IgD-negative memory B cell (primary cell): ENCODE measurements around the gene SND1. TPM values are rescaled to one million over a fixed set of nuclear protein-coding genes. Genes with fewer than 3 reads are reported as not detected.

Source experiments
- H3K27ac Mint-ChIP-seq, 3 donors: one replicate each; pipeline ENCODE4 v1.8.0; 2020 to 2022; ENCODE audit warnings: mild to moderate bottlenecking in 3 of 3, mixed read lengths in 3 of 3, moderate library complexity in 1 of 3
- H3K27me3 Mint-ChIP-seq: one replicate; pipeline ENCODE4 v1.8.0; 2021; ENCODE audit warnings: mixed read lengths
- H3K36me3 Mint-ChIP-seq: one replicate; pipeline ENCODE4 v1.8.0; 2020; ENCODE audit warnings: mild to moderate bottlenecking, mixed read lengths
- H3K4me1 Mint-ChIP-seq, 3 donors: one replicate each; pipeline ENCODE4 v1.8.0; 2020 to 2022; ENCODE audit warnings: mixed read lengths in 3 of 3, mild to moderate bottlenecking in 1 of 3
- H3K4me3 Mint-ChIP-seq, 4 donors: one replicate each; pipeline ENCODE4 v1.8.0; 2020 to 2022; ENCODE audit warnings: mild to moderate bottlenecking in 4 of 4, mixed read lengths in 4 of 4, moderate library complexity in 3 of 4
- H3K9me3 Mint-ChIP-seq, 3 donors: one replicate each; pipeline ENCODE4 v1.8.0; 2020 to 2021; ENCODE audit warnings: mixed read lengths in 3 of 3, mild to moderate bottlenecking in 1 of 3
- polyA plus RNA-seq: library from polyadenylated mRNA; unstranded; fragments of 300-500 nt; fragmentation: Illumina TruSeq; gene quantifications from one replicate; pipeline ENCODE4 v1.2.3, GENCODE V29; 2021

The SND1 gene
- polyA plus RNA-seq, 1 donor from 2014 or later, result 138 TPM

DNA sequence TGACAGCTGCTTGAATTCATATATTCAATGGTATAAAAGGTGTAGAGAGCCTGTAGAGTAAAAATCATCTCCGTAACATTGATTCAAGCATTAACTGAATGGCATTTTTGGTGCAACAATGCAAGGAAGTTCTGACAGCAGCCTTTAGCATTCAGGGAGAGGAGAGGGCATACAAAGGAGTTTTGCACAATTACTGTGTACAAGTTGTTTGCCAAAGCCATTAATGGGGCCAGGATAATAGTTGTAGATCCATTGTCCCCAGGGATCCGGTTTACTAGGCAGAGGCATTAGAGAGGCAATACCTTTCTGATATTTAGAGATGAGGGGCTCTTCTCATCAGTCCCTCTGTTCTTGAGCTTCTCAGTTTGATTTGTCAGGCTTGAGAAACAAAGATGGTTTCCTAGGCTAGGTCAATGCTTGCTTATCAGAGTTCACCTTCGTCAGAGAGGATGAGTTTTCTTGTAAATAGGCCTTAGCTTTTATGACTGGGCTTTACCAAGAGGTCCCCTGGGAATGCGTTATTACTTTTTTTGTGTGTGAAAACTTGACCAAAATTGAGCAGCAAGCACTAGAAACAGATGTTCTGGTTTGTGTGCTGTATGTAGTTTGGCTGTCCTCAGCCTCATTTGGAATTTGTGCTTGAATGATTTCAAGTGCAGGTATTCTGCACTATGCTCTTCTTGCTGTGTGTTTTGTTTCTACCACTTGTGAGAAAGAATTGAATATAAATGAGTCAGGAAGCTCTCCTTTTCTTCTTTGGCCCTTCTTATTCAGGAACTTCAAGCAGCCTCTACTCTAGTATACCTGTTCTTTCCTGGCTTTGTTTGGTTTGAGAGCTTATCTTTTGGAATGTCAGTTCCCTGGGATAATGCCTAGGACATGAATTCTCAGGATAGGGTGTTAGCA, 32.0 kb downstream of the SND1 start:
- Mint-ChIP-seq H3K27ac (peak overlapping the region in 2 of 3 donors; percentile 9 to 65), H3K9me3 (peaks cover 2 to 16% (median 7%) of the 10 kb centered on the region in 3 donors), H3K36me3 (peaks cover 8% of the 10 kb centered on the region), H3K27me3 (no peaks in the 10 kb centered on the region), H3K4me1 (peaks cover 28 to 38% (median 36%) of the 10 kb centered on the region in 3 donors), H3K4me3 (peak overlapping the region in 3 of 4 donors; percentile 23 to 86 (median 23))

DNA sequence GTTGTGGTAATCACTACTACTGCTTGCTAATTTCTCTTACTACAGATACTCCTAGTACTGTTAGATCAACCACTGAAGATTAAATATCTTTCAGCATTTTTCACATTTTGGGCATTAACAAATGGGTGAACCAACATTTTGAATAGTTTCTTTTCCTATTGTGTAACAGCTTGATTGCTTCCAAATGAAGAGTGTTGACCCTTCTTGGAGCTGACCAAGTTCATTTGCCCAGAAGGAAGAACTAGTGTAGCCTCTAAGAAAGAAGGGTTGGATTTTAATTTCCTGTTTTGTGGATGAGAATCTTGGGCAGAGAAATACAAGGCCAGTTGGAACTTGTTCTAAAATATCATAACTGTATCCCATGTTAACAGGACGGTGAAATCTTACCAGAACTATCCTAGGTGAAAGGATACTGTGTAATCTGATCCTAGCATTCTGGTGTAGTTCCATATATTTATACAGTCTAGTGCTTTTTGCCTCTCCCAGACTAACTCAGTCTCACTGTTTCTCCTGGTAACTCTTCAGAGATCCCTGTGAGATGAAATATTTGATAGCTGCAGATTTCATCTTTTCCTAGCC, 37.3 kb downstream of the SND1 start:
- Mint-ChIP-seq H3K9me3 (no peaks in the 10 kb centered on the region), H3K27me3 (no peaks in the 10 kb centered on the region), H3K4me1 (peaks cover 30 to 45% (median 35%) of the 10 kb centered on the region in 3 donors), H3K36me3 (peaks cover 9% of the 10 kb centered on the region), H3K27ac (no peak overlapping the region), H3K4me3 (no peak overlapping the region)

DNA sequence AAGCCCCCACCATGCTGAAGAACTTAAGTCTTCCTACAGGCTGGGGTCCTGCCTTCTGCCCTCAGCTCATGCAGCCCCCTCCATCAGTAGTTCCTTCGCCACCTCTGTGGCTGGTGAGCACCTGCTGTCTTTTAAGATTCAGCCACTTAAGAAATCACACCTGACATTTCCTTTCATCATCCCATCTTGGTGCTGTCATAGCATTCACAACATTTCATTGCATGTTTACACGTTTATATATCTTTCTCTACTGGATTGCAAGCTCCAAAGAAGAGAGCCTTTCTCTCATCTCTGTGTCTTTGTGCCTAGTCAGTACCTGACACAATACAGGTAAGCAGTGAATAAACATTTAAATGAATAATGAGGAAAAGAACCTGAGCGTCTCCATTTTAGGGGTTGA, 38.3 kb downstream of the SND1 start:
- Mint-ChIP-seq H3K27me3 (no peaks in the 10 kb centered on the region), H3K4me3 (no peak overlapping the region), H3K36me3 (peaks cover 12% of the 10 kb centered on the region), H3K27ac (no peak overlapping the region), H3K9me3 (no peaks in the 10 kb centered on the region), H3K4me1 (peaks cover 22 to 41% (median 28%) of the 10 kb centered on the region in 3 donors)

DNA sequence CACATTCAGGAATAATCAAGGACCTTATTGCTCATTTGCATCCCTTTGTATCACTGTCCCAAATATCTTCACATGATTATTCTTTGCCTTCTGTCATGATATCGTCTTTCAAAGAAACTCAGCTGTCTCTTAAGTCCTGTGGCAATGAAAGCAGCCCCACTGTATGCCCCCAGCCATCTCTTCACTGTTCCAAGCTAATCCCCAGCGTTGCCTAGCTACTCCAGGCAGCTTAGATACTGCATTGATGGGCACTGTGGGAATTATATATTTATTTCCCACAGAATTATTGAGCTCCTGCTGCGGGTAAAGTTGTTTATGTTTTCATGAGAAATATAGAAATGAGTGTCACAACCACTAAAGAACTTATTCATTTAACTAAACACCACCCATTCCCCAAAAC, 38.8 kb downstream of the SND1 start:
- Mint-ChIP-seq H3K27me3 (no peaks in the 10 kb centered on the region), H3K27ac (no peak overlapping the region)

DNA sequence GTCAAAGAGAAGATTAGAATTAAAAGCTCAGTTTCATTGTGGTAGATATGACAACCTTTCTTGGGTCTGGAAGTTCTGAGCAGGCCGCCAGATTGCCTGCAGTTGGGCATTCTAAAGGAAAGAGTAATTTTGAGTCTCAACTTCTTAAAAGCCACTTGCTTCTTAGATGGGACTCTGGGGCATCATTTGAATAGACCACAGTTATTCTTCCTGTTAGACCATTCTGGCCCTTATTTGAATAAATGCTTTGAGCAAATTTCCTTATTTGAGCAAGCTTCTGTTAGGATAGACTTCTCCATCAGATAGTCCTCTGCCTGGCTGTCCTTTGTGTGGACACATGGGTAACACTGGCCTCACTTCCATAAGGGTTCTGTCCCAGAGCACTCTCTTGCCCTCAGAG, 40.2 kb downstream of the SND1 start:
- H3K4me3 Mint-ChIP-seq, result peak overlapping the region in 2 of 4 donors; percentile 43 to 85
- H3K9me3 Mint-ChIP-seq, result no peaks in the 10 kb centered on the region
- H3K27ac Mint-ChIP-seq, result no peak overlapping the region
- H3K4me1 Mint-ChIP-seq, result peaks cover 17 to 33% (median 24%) of the 10 kb centered on the region in 3 donors
- no peaks in the 10 kb centered on the region for H3K27me3 Mint-ChIP-seq
- peaks cover 12% of the 10 kb centered on the region for H3K36me3 Mint-ChIP-seq

More for the DNA sequence above, 38.8 kb downstream of the SND1 start:
- H3K4me3 Mint-ChIP-seq, result no peak overlapping the region
- peaks cover 22 to 38% (median 23%) of the 10 kb centered on the region in 3 donors for H3K4me1 Mint-ChIP-seq
- H3K9me3 Mint-ChIP-seq, result no peaks in the 10 kb centered on the region
- peaks cover 12% of the 10 kb centered on the region for H3K36me3 Mint-ChIP-seq

DNA sequence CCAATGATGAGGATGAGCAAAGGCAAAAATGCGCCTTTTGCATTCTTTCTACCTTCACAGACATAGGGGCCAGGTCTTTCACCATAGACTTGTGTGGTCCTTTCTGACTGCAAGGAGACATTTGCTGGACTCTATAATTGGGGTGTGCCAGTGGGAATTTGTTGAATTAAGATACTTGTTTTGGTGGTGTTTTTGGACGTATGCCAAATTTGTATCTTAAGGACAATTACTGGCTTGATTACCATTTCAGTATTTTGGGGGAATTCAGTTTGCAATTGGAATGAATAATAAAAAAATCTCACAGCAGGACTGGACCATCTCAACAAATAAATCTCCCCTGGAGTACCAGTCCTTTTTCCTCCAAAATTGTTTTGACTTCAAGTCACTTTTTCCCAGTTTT, 47.9 kb downstream of the SND1 start:
- H3K36me3 Mint-ChIP-seq, result peaks cover 5% of the 10 kb centered on the region

DNA sequence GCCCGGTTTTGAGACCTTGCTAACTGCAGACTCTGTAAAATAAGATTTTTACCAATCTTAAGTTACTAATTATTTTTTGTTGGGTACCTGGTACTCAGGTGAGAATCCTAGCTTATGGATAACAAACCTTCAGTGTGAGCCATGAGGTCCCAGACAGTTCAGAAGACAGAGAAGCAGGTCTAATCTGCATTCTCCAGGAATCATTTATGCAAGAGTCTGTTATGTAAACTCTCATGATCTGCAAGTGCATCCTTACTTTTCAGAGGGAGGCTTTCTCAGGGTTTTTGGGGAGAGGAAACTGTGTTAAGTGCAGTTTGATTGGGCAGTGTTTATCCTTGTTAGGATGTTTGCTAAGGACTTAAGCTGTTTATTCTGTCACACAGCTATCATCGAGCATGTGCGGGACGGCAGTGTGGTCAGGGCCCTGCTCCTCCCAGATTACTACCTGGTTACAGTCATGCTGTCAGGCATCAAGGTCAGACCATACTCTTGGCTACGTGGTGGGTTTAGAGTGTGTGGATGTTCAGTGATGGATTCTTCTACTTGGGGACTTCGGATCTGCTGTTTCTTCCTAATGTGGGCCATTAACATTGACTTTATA, 50.2 kb downstream of the SND1 start:
- H3K27me3 Mint-ChIP-seq, result no peaks in the 10 kb centered on the region
- peaks cover 0 to 1% (median 0%) of the 10 kb centered on the region in 3 donors for H3K4me1 Mint-ChIP-seq
- H3K4me3 Mint-ChIP-seq, result no peak overlapping the region
- H3K27ac Mint-ChIP-seq, result no peak overlapping the region
- H3K9me3 Mint-ChIP-seq, result no peaks in the 10 kb centered on the region
- peaks cover 3% of the 10 kb centered on the region for H3K36me3 Mint-ChIP-seq

More for the DNA sequence above, 47.9 kb downstream of the SND1 start:
- Mint-ChIP-seq H3K4me1 (peaks cover 0 to 10% (median 3%) of the 10 kb centered on the region in 3 donors), H3K27me3 (no peaks in the 10 kb centered on the region), H3K27ac (no peak overlapping the region), H3K4me3 (no peak overlapping the region), H3K9me3 (no peaks in the 10 kb centered on the region)

DNA sequence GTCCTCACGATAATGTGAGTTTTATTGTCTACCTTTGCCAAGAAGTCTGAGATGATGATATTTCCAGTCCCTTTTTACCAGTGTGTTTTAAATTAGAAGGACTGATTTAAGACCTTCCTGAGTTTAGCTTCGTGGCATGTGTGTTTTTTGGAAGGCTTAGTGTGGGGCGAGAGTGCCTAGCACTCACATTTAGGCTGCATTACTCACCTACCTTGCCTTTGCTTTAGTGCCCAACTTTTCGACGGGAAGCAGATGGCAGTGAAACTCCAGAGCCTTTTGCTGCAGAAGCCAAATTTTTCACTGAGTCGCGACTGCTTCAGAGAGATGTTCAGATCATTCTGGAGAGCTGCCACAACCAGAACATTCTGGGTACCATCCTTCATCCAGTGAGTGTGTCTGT, 50.9 kb downstream of the SND1 start:
- Mint-ChIP-seq H3K4me3 (no peak overlapping the region), H3K27me3 (no peaks in the 10 kb centered on the region), H3K4me1 (peaks cover 0 to 1% (median 0%) of the 10 kb centered on the region in 3 donors), H3K9me3 (no peaks in the 10 kb centered on the region), H3K36me3 (peaks cover 3% of the 10 kb centered on the region), H3K27ac (no peak overlapping the region)

DNA sequence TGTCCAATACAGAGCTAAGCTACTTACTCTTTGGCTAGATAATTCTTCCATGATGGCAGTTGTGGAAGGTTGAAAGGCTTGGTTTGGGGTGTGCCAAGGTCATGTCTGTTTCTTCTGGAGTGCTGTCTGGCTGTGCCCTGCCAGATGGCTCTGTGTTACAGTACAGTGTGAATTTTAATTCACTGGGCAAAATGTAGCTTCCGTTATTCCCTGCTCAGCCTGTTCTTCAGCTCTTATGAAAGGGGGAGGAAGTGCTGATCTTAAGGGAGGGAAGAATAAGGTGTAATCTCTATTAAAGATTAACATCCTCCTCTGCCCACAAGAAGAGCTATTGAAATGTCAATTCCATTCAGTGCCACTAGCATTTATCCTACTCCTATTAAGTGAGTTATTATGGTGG, 52.2 kb downstream of the SND1 start:
- H3K4me1 Mint-ChIP-seq, result peaks cover 0 to 4% (median 4%) of the 10 kb centered on the region in 3 donors
- no peak overlapping the region for H3K27ac Mint-ChIP-seq
- peaks cover 6% of the 10 kb centered on the region for H3K36me3 Mint-ChIP-seq
- no peak overlapping the region for H3K4me3 Mint-ChIP-seq
- no peaks in the 10 kb centered on the region for H3K27me3 Mint-ChIP-seq
- H3K9me3 Mint-ChIP-seq, result no peaks in the 10 kb centered on the region

DNA sequence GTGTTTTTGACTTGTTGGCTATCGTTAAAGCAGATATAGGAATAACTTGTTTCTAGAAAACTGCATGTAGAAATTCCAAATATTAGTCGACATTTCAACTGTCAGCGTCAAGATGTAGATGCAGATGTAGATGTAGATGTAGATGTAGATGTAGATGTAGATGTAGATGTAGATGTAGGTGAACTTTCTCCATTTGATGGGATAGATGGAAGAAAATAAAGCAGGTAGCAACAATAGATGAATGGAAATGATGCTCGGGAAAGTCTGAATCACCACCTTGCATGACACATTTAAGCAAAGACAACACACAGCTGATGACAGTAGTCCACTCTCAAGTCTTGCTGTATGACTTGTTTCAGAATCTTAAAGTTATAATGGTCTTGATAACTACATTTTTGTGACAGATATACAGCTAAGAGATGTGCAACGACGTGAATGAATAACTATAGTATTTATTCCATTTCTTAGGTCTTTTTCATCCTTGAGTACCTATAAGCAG, 53.5 kb downstream of the SND1 start:
- H3K27me3 Mint-ChIP-seq, result no peaks in the 10 kb centered on the region
- H3K4me1 Mint-ChIP-seq, result peaks cover 0 to 4% (median 4%) of the 10 kb centered on the region in 3 donors
- no peak overlapping the region for H3K4me3 Mint-ChIP-seq
- peaks cover 7% of the 10 kb centered on the region for H3K36me3 Mint-ChIP-seq
- no peak overlapping the region for H3K27ac Mint-ChIP-seq
- no peaks in the 10 kb centered on the region for H3K9me3 Mint-ChIP-seq

DNA sequence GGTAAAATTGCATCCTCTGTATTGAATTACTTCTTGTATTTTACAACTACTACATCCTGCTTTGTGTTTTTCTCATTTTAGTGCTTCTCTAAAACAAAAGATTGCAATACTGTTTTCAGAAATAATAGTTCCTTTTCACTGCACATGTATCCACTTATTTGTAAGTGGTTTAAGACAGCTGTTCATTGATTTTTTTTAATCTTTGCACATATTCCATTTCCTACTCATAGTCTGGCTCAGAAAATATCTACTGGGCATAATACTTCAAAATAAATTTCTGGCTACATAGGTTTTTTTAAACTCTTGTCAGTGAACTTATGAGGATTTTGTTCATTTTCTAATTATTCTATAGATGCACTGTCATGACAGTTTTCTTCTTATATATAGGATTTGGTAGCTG, 54.8 kb downstream of the SND1 start:
- Mint-ChIP-seq H3K27me3 (no peaks in the 10 kb centered on the region), H3K4me3 (no peak overlapping the region), H3K27ac (no peak overlapping the region), H3K4me1 (peaks cover 0 to 4% (median 4%) of the 10 kb centered on the region in 3 donors), H3K36me3 (peaks cover 13% of the 10 kb centered on the region), H3K9me3 (no peaks in the 10 kb centered on the region)

DNA sequence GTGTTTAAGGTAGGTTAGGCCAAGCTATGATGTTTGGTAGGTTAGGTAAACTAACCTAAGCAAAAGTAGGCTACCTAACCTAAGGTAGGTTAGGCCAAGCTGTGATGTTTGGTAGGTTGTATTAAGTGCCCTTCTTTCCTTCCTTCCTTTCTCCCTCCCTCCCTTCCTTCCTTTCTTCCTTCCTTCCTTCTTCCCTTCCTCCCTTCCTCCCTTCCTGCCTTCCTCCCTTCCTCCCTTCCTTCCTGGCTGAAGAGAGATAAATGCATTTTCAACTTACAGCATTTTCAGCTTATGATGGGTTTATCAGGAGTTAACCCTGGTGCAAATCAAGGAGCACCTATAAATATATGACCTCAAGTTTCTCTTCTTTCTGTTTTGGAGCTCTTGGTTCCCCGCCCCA, 56.2 kb downstream of the SND1 start:
- H3K4me1 Mint-ChIP-seq, result peaks cover 0 to 4% (median 4%) of the 10 kb centered on the region in 3 donors
- H3K36me3 Mint-ChIP-seq, result peaks cover 14% of the 10 kb centered on the region
- no peaks in the 10 kb centered on the region for H3K9me3 Mint-ChIP-seq
- no peak overlapping the region for H3K27ac Mint-ChIP-seq
- no peak overlapping the region for H3K4me3 Mint-ChIP-seq
- H3K27me3 Mint-ChIP-seq, result no peaks in the 10 kb centered on the region

DNA sequence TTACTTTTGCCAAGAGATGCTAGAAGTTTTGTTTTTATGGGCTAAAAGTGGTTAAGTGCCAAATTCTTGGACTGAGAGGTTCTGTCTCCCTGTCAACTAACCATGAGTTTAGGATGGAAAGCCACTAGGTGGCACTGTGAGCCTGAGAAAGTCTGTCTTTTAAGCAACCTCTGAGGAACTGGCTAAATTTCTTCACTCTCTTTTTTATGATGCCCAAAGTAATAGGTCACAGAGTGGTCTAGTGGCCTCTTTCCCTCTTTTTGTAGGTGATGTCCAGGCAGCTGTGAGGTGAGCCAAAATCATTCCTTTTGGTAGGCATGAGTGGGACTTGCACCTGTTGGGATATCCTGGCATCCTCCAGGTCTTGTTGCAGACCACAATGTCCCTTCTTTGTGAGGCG, 56.8 kb downstream of the SND1 start:
- no peaks in the 10 kb centered on the region for H3K27me3 Mint-ChIP-seq
- no peaks in the 10 kb centered on the region for H3K9me3 Mint-ChIP-seq
- peaks cover 14% of the 10 kb centered on the region for H3K36me3 Mint-ChIP-seq
- H3K4me1 Mint-ChIP-seq, result peaks cover 0 to 4% (median 4%) of the 10 kb centered on the region in 3 donors
- H3K4me3 Mint-ChIP-seq, result no peak overlapping the region
- H3K27ac Mint-ChIP-seq, result no peak overlapping the region

DNA sequence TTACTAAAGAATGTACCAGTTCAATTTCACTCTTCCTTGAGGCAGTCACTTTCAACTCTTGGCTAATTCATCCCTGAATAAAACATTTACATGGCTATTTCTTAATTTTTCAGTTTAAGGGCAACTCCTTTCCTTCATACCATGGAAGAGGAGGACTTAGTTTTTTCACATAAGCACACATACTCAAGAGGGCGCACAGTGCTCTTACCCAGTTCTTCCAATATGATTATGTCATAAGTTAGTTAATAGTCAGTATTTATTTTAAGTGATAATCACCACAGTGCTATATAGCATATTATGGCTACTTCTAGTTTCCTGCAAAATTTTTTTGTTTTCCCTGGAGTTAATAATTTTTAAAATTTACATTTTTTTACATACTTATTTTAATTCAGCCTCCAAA, 58.6 kb downstream of the SND1 start:
- Mint-ChIP-seq H3K27ac (no peak overlapping the region), H3K9me3 (no peaks in the 10 kb centered on the region), H3K4me3 (peak overlapping the region in 1 of 4 donors; percentile 49)

DNA sequence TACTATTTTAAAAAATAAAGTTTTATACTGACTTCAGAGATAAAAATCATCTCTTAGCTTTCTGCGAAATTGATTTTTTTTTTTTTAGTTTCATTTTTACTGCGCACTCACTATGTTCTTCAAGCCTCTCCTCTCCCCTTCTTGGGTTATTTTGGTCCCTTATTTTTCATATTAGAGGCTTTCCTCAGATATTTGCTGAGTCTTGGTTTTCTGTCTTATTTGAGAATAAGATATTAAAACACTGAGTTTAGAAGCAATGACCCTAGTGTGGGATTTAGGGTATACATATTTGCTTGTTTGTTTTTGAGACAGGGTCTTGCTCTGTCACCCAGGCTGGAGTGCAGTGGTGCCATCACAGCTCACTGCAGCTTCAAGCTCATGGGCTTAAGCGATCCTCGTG, 59.9 kb downstream of the SND1 start:
- Mint-ChIP-seq H3K36me3 (peaks cover 27% of the 10 kb centered on the region), H3K27ac (no peak overlapping the region), H3K4me3 (no peak overlapping the region), H3K27me3 (no peaks in the 10 kb centered on the region), H3K4me1 (peaks cover 4 to 9% (median 7%) of the 10 kb centered on the region in 3 donors), H3K9me3 (no peaks in the 10 kb centered on the region)

More for the DNA sequence above, 58.6 kb downstream of the SND1 start:
- Mint-ChIP-seq H3K4me1 (peaks cover 5 to 9% (median 6%) of the 10 kb centered on the region in 3 donors), H3K27me3 (no peaks in the 10 kb centered on the region), H3K36me3 (peaks cover 24% of the 10 kb centered on the region)
